Measurements from ENCODE around the gene GATA6.

Gene GATA6

GRCh38 chr18:22179174-22179573 lies 9.8 kb downstream of the GATA6 start:
- TF ChIP-seq TEAD4 (IDR thresholded peaks at IDR 0.05) (no peak), EP300 (IDR thresholded peaks at IDR 0.05; ENCODE audit: borderline replicate concordance) (no peak), TCF12 (IDR thresholded peaks at IDR 0.05; ENCODE audit: low read depth) (no peak), EGR1 (IDR thresholded peaks at IDR 0.05) (no peak), ZBTB7A (IDR thresholded peaks at IDR 0.05; ENCODE audit: low read depth) (no peak), FOXM1 (IDR thresholded peaks at IDR 0.05; ENCODE audit: borderline replicate concordance, low read depth) (no peak), CEBPB (IDR thresholded peaks at IDR 0.05) (no peak), USF1 (IDR thresholded peaks at IDR 0.05) (no peak), MAX (IDR thresholded peaks at IDR 0.05) (no peak), CREB1 (IDR thresholded peaks at IDR 0.05; ENCODE audit: low read depth) (no peak), YY1 (IDR thresholded peaks at IDR 0.05; ENCODE audit: low read depth) (no peak), RAD21 (IDR thresholded peaks at IDR 0.05; ENCODE audit: low read depth) (no peak), TAF1 (IDR thresholded peaks at IDR 0.05; ENCODE audit: low read depth) (no peak), REST (IDR thresholded peaks at IDR 0.05; ENCODE audit: low read depth) (no peak), NFIC (IDR thresholded peaks at IDR 0.05) (no peak)

GRCh38 chr18:22179631-22180030 lies 10.2 kb downstream of the GATA6 start:
- no peak for TF ChIP-seq YY1 (IDR thresholded peaks at IDR 0.05; ENCODE audit: low read depth)
- no peak for TF ChIP-seq REST (IDR thresholded peaks at IDR 0.05; ENCODE audit: low read depth)
- TF ChIP-seq TEAD4 (IDR thresholded peaks at IDR 0.05), result no peak
- TF ChIP-seq RAD21 (IDR thresholded peaks at IDR 0.05; ENCODE audit: low read depth), result no peak
- no peak for TF ChIP-seq TCF12 (IDR thresholded peaks at IDR 0.05; ENCODE audit: low read depth)
- TF ChIP-seq TAF1 (IDR thresholded peaks at IDR 0.05; ENCODE audit: low read depth), result no peak
- no peak for TF ChIP-seq USF1 (IDR thresholded peaks at IDR 0.05)

- TF ChIP-seq EP300 (IDR thresholded peaks at IDR 0.05; ENCODE audit: borderline replicate concordance) (no peak), FOXM1 (IDR thresholded peaks at IDR 0.05; ENCODE audit: borderline replicate concordance, low read depth) (no peak), TCF12 (IDR thresholded peaks at IDR 0.05; ENCODE audit: low read depth) (no peak), RAD21 (IDR thresholded peaks at IDR 0.05; ENCODE audit: low read depth) (no peak), USF1 (IDR thresholded peaks at IDR 0.05) (no peak), CEBPB (IDR thresholded peaks at IDR 0.05) (no peak), ZBTB7A (IDR thresholded peaks at IDR 0.05; ENCODE audit: low read depth) (no peak), REST (IDR thresholded peaks at IDR 0.05; ENCODE audit: low read depth) (no peak), TEAD4 (IDR thresholded peaks at IDR 0.05) (no peak), NFIC (IDR thresholded peaks at IDR 0.05) (no peak), CREB1 (IDR thresholded peaks at IDR 0.05; ENCODE audit: low read depth) (no peak), EGR1 (IDR thresholded peaks at IDR 0.05) (no peak), TAF1 (IDR thresholded peaks at IDR 0.05; ENCODE audit: low read depth) (no peak), MAX (IDR thresholded peaks at IDR 0.05) (no peak), YY1 (IDR thresholded peaks at IDR 0.05; ENCODE audit: low read depth) (no peak)
These were observed 11.3 kb downstream of the GATA6 start for GRCh38 chr18:22180722-22181121.
